ENCODE measurements around the gene ZNF512. TPM values are rescaled to one million over a fixed set of nuclear protein-coding genes. Genes with fewer than 3 reads are reported as not detected.

Gene ZNF512
- total and polyA plus RNA-seq, 9 of the 15 experiments (the other 6 are each of a cell fraction or from before 2014, with no cell fraction given): 24.7 to 101 (median 65.9) TPM

- no peak for TF ChIP-seq ATF2 (CRISPR knock-in tag; IDR thresholded peaks at IDR 0.05)
- TF ChIP-seq ZFP1 (CRISPR knock-in tag; IDR thresholded peaks at IDR 0.05): no peak
- TF ChIP-seq, protein P1, sequence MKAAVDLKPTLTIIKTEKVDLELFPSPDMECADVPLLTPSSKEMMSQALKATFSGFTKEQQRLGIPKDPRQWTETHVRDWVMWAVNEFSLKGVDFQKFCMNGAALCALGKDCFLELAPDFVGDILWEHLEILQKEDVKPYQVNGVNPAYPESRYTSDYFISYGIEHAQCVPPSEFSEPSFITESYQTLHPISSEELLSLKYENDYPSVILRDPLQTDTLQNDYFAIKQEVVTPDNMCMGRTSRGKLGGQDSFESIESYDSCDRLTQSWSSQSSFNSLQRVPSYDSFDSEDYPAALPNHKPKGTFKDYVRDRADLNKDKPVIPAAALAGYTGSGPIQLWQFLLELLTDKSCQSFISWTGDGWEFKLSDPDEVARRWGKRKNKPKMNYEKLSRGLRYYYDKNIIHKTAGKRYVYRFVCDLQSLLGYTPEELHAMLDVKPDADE (conservative IDR thresholded peaks at IDR 0.05; ENCODE audit: control insufficient read depth, low read depth, low read length): peak; percentile 68; the same call in 1 of the 2 replicates
- TF ChIP-seq MBD1 (CRISPR knock-in tag; IDR thresholded peaks at IDR 0.05): no peak
- no peak for TF ChIP-seq ZNF140 (CRISPR knock-in tag; IDR thresholded peaks at IDR 0.05)
- no peak for TF ChIP-seq MAFF (IDR thresholded peaks at IDR 0.05; ENCODE audit: low read length)
- no peak for TF ChIP-seq MEIS2 (IDR thresholded peaks at IDR 0.05; ENCODE audit: partially characterized antibody)
- peak in 1 of 2 experiments; percentile 71; a peak in 1 of 4 replicates for TF ChIP-seq SRF (CRISPR knock-in tag; IDR thresholded peaks at IDR 0.05)
- TF ChIP-seq, protein P2, sequence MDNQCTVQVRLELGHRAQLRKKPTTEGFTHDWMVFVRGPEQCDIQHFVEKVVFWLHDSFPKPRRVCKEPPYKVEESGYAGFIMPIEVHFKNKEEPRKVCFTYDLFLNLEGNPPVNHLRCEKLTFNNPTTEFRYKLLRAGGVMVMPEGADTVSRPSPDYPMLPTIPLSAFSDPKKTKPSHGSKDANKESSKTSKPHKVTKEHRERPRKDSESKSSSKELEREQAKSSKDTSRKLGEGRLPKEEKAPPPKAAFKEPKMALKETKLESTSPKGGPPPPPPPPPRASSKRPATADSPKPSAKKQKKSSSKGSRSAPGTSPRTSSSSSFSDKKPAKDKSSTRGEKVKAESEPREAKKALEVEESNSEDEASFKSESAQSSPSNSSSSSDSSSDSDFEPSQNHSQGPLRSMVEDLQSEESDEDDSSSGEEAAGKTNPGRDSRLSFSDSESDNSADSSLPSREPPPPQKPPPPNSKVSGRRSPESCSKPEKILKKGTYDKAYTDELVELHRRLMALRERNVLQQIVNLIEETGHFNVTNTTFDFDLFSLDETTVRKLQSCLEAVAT (IDR thresholded peaks at IDR 0.05): peak in 1 of 2 experiments; percentile 56; a peak in 1 of 4 replicates
- TF ChIP-seq TARDBP (IDR thresholded peaks at IDR 0.05): no peak
- TF ChIP-seq PPARD (CRISPR knock-in tag; IDR thresholded peaks at IDR 0.05): no peak
- peak; percentile 54; the same call in 1 of the 2 replicates for TF ChIP-seq ZEB2 (IDR thresholded peaks at IDR 0.05)
- TF ChIP-seq AFF1 (IDR thresholded peaks at IDR 0.05; ENCODE audit: low read depth in 1 of 2, partially characterized antibody in 2 of 2): peak in 1 of 2 experiments; percentile 55
- no peak for TF ChIP-seq TRIM28 (IDR thresholded peaks at IDR 0.05)
- peak; percentile 13 for TF ChIP-seq NEUROD1 (IDR thresholded peaks at IDR 0.05; ENCODE audit: borderline replicate concordance, low read depth, low read length, partially characterized antibody)
These were observed at the start of gene ZNF512 (continued) for GRCh38 chr2:27582695-27583389.

Data from K562 (cell line).